Anterior cingulate cortex (tissue), 58 donors: ENCODE results near the gene IGFLR1.

Experiments
- DNase-seq, 58 donors: peaks; one replicate each; lab custom pipeline; 2025; lab: John Stamatoyannopoulos, UW

Gene IGFLR1

GRCh38 chr19:35740423-35741202 lies 1.6 kb downstream of the IGFLR1 start:
- peak; percentile 80 to 99 (median 97) for DNase-seq

GRCh38 chr19:35740108-35740422 lies 2.2 kb downstream of the IGFLR1 start:
- DNase-seq = no peak

GRCh38 chr19:35739275-35740107 lies 2.8 kb downstream of the IGFLR1 start:
- peak in 1 of 58 donors; percentile 28 for DNase-seq

- no peak for DNase-seq
These were observed 3.4 kb downstream of the IGFLR1 start for GRCh38 chr19:35738887-35739229.

- no peak for DNase-seq
These were observed 4.0 kb downstream of the IGFLR1 start for GRCh38 chr19:35738021-35738886.

- no peak for DNase-seq
These were observed 5.1 kb downstream of the IGFLR1 start for GRCh38 chr19:35736913-35737886.

- DNase-seq = no peak
These were observed 7.4 kb downstream of the IGFLR1 start for GRCh38 chr19:35734889-35735288.

- DNase-seq = no peak
These were observed 8.0 kb downstream of the IGFLR1 start for GRCh38 chr19:35734273-35734672.

GRCh38 chr19:35733180-35734125 lies 8.8 kb downstream of the IGFLR1 start:
- no peak for DNase-seq

- no peak for DNase-seq
These were observed 9.6 kb downstream of the IGFLR1 start for GRCh38 chr19:35732540-35733179.

- no peak for DNase-seq
These were observed 10.4 kb downstream of the IGFLR1 start for GRCh38 chr19:35731779-35732405.

- no peak for DNase-seq
These were observed 10.9 kb downstream of the IGFLR1 start for GRCh38 chr19:35731353-35731752.

GRCh38 chr19:35730326-35730725 lies 11.9 kb downstream of the IGFLR1 start:
- no peak for DNase-seq

GRCh38 chr19:35729763-35730162 lies 12.5 kb downstream of the IGFLR1 start:
- no peak for DNase-seq

GRCh38 chr19:35729021-35729420 lies 13.2 kb downstream of the IGFLR1 start:
- no peak for DNase-seq

- DNase-seq = no peak
These were observed 14.1 kb downstream of the IGFLR1 start for GRCh38 chr19:35727956-35728706.
